Erythroblast (primary cell): ENCODE results near the gene NHS.

Experiments
- DNase-seq, 2 experiments: peaks; one replicate each; lab custom pipeline; 2025; lab: John Stamatoyannopoulos, UW
- GATA1 ChIP-seq: IDR thresholded peaks from 2 replicates; pipeline ENCODE4 v1.6.1; 2011; ENCODE audit warnings: low read depth, mild to moderate bottlenecking, control low read depth, low read length, moderate library complexity
- POLR2A ChIP-seq: IDR thresholded peaks from 2 replicates; pipeline ENCODE4 v1.6.1; 2011; ENCODE audit warnings: mild to moderate bottlenecking, low read length

NHS gene

DNA sequence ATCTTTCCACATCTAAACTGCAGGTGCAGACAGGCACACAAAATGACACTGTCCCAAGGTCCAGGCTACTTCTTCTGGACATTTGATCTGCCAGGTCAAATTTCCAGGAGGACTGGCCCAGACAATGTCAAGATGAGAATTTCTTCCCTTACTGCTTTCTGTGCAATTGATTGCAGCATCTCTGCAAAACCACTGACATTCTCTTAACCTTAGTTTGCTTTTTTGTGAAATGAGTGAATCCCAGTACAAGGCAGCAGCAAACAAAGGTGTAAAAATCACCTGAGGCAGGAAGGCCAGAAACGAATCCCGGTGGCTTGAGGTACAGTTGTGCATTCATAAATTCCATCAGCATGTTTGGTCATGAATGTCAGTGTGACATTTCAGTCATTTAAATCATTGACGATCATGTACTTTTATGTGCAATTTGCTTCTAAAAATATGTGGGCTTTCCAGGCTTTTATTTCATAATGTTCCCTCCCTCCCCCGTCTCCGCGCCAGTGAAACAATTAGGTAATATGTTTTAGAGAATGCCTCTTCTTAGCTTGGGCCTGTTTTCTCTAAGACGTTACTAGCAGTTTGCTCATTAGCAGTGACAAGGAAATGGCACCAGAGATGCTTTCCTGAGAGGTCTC lies 39.1 kb downstream of the NHS start:
- no peak for TF ChIP-seq POLR2A
- TF ChIP-seq GATA1: no peak
- DNase-seq: no peak

DNA sequence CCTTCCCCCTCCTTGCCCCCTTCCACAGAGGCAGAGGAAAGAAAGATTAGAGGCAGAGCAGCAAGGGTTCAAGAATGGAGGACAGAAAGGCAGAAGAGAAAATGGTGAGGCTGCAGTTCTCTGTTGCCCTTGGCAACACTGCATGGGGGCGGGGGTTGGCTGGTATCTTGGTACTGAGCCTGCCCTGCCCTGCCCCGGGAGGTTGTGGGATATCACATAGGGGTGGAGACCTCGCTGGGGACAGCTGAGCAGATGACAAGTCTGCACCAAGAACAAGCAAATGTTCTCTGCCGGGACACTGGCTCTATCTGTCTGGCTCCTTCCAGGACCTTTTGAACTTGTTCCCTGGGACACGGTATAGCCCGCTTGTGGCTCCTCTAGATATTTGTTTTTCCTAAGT lies 39.8 kb downstream of the NHS start:
- no peak for TF ChIP-seq GATA1
- DNase-seq: peak; percentile 0 to 40

DNA sequence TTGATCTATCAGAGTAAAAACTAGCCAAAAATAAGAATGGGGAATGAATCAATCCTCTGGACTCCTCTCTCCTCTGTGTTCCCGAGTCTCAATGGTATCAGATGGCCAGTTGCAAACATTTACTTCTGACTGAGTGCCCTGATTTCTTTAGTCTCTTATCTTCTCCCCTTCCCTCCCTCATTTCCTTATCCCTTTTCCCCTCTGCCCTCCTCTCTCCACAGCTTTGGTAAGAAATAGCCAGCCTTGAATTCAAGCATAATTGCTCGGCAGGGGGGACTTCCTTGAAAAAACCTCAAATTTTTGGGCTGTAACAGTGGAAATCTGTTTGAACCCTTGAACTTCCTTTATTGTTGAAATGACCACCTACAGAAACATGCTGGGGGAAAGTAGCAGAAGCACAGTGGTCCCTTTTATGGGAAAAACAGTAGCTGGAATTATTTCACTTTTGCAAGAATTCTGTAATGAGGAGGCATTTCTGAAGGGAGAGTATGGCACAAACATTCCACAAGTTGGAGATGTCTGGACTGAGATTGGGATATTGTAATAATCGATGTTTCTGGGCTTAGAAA lies 40.3 kb downstream of the NHS start:
- TF ChIP-seq POLR2A (no peak), GATA1 (no peak)
- no peak for DNase-seq

DNA sequence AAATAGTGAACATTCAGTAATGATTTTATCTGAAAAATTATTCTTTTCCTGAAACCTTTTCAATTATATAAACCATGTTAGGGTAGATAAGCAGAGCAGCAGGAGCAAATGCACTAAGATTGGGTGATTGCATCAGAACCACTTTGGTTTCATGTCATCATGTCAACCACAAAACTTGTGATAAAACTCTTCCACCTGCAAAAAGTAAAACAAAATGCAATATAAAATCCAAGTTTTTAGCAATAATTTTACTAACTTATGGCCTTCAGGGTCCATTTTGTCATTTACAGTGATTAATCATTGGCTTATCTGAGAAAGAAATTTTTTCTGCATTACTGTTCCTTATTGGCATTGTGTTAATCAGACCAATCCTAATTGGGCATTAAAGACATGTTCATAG lies 42.4 kb downstream of the NHS start:
- no peak for DNase-seq
- TF ChIP-seq GATA1 (no peak), POLR2A (no peak)

DNA sequence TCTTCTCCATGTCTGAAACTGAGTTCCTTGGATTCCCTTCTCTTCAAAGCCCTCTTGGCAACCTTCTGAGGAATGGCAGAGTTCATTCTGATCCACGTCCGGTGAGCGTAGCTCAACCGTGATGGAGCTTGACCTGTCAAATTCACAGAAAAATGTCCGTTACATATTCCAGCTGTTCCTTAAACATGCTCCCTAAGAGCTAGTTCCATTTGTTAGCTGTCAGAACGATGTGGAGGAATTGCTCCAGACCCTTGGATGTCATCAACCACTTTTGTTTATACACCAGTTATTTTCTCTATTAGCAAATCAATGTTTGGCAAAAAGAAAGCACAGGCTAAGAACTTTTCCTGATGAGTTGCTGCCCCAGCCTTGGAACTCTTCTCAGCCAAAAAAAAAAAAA lies 50.1 kb downstream of the NHS start:
- DNase-seq: no peak
- TF ChIP-seq POLR2A (no peak), GATA1 (no peak)

DNA sequence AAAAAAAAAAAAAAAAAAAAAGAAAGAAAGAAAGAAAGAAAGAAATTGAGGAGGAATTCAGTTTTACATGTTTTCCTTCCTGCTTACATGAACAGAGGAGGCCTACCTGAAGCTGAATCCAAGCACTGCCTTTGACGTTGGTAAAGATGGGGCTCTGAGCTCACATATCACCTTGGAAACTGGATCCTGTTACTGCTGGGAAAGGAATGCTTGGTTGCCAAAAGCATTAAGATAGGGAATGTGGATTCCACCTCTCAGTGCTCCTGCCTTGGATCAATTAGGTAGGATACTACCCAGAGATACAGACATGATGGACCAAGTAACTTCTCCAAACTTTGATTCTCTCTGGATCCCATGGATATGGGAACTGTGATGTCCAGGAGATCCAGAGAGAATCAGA lies 50.6 kb downstream of the NHS start:
- no peak for DNase-seq
- TF ChIP-seq POLR2A (no peak), GATA1 (no peak)

DNA sequence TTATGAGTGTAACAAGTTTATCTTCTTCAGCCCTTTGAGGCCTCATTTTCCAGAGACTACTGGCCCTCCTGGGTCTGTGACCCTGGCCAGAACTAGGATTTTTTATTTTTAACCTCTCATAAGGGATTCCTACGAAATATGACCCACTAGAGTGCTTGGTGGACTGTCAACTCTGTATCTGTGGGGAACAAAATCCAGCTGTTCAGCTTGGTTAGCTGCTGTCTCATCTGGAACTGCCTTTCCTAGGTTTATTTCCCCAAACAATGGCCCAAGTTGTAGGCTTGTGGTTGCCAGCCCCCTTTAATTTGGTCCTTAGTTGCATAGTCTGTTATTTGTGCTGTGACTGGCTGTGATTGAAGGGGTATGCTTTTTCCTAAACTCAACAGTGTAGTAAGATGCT lies 56.2 kb downstream of the NHS start:
- no peak for TF ChIP-seq GATA1
- no peak for TF ChIP-seq POLR2A
- DNase-seq: no peak

DNA sequence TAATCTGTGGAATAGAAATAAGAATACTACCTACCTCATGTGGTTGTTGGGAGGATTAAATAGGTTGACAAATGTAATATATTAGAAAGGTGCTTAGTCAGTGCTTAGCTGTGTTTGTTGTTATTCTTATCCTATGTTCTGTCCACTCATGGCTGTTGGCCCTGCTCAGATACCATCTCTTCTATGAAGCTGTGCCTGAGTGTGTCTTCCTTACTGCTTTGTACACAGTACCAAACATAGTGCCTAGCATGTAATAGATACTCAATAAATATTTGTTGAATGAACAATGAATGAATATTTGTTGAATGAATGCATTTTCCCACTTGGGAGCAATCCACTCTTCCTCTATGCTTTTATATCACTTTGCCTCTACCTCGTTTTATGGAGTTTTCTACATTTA lies 57.2 kb downstream of the NHS start:
- TF ChIP-seq GATA1 (no peak), POLR2A (no peak)
- DNase-seq: no peak

DNA sequence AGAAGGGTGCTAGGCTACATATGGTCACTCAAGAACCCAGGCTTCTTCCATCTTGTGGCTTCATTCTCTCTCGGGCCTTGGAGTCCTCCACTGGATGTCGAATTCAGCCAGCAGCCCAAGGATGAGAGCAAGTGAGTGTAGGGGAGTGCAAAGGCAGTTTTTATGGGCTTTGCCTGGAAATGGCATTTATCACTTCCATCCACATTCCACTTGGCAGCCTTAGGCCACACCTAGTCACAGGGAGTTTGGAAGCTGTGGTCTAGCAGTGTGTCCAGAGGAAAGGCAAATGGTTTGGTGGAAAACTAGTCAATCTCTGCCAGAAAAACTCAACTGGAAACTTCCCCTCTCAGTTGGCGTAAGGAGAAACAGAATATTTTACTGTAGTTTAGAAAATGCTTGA lies 59.0 kb downstream of the NHS start:
- no peak for TF ChIP-seq POLR2A
- TF ChIP-seq GATA1: no peak
- no peak for DNase-seq

DNA sequence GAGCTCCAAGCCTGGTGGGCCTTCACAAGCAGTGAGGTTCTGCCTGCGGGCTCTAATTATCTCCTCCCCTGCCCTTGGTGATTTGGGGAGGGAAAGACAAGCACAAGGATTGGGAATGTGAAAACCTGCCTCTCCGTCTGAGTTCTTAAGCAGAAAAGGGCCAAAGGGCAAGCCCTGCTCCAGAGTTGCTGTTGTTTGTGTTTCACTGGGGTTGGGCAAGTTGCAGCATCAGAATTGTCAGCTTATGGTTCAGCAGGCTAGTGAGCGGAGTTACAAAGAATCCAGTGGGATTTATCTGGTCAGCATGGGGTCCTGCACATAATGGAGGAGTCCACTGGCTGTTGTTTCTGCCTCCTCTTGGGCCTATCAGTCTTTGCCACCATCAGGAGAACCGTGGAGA lies 60.5 kb downstream of the NHS start:
- no peak for DNase-seq
- TF ChIP-seq GATA1 (no peak), POLR2A (no peak)

DNA sequence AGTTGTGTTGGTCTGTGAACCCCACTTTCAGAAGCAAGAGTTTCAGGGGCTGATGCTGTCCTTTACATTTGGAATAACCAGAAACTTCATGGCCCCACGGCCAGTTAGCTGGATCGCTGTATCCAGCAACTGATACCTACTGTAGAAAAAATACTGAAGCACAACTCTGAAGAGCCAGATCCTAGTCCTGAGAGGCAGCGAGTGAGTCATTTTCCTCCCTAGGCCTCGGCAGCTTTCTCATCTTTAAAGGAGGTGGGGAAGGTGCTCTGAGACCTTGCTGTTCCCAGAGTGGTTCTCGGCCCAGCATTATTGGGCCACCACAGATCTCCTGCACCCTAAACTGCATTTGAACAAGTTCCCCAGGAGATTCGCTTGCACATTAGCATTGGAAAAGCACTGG lies 63.2 kb downstream of the NHS start:
- DNase-seq: no peak
- TF ChIP-seq POLR2A (no peak), GATA1 (no peak)

DNA sequence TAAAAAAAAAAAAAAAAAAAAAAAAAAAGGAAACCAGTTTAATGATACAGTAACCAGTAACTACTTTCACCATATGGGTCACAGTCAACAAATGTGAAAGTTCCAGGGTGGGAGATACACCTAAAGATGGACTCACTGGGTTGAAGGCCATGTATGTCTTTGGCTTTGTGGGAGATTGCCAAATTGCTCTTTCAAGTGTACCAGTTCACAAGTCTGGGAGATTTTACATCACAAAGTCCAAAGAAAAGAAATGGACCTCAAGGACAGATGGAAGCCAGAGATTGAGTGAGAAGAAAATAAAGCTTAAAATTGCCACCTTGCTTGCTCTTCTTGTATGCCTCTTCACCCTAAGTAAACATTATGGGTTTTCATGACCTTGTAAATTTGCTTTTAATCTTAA lies 65.3 kb downstream of the NHS start:
- TF ChIP-seq POLR2A: no peak
- no peak for TF ChIP-seq GATA1
- DNase-seq: no peak

DNA sequence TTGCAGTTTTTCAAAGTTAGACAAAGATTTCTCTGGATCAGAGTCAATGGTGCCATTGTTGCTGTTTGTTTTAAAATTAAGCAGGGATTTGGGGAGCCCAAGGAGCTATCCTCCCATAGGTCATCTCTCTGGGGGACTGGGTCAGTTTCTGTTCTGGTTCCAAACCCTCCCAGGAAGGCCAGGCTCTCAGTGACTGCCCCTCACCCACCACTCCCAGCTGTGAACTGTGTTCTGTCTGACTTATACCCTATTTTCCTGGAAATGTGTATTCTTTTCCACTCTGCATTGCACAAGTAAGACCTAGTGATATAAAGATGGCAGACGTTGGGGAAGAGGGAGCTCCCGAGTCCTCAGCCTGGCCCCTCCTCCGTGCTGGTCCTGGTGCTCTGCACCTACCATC lies 65.8 kb downstream of the NHS start:
- DNase-seq: no peak
- no peak for TF ChIP-seq GATA1
- TF ChIP-seq POLR2A: no peak

DNA sequence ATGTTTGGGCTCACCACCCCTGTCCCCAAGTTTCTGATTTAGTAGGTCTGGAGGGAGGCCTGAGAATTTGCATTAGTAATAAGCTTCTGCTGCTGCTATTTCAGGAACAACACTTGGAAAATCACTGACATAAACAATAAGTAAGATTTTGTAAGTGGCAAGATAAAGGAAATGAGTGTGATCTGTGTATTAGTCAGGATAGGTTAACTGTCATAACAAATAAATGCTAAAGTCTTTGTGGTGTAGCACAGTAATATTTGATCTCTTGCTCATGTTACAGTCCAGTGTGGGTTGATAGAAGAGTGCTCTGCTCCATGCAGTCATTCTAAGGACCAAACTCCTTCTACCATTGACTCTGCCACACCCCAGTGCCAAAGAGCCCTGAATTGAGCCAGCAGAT lies 67.0 kb downstream of the NHS start:
- no peak for DNase-seq
- TF ChIP-seq POLR2A: no peak
- TF ChIP-seq GATA1: no peak

DNA sequence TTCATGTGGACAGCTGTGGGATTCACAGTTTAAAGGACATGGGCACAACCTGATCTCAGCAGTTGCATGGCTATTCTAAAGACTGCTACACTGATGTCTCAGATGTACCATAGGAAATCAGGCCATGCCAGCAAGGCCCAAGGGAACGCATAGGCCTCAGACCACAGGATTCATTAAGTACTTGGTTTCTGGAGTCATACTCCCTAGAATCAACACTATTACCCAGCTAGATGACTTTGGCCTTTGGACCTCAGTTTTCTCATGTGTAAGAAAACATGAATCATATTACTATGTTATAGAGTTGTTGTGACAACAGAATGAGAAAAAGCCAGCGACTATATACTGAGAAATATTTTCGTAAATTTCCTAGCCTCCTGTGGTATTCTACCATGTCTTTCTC lies 67.9 kb downstream of the NHS start:
- no peak for DNase-seq
- TF ChIP-seq POLR2A (no peak), GATA1 (no peak)
